Ishikawa (cell line): Measurements from ENCODE around the gene C19orf73.

Source experiments
- EP300 ChIP-seq: IDR thresholded peaks from 2 replicates; pipeline ENCODE4 v1.6.1; 2012; ENCODE audit warnings: borderline replicate concordance
- RAD21 ChIP-seq: IDR thresholded peaks from 2 replicates; pipeline ENCODE4 v1.6.1; 2012; ENCODE audit warnings: low read depth
- TEAD4 ChIP-seq: IDR thresholded peaks from 2 replicates; pipeline ENCODE4 v1.6.1; 2012
- TF ChIP-seq, protein P1 (sequence below): IDR thresholded peaks from 2 replicates; pipeline ENCODE4 v1.6.1; 2012
- TF ChIP-seq, protein P2 (sequence below): IDR thresholded peaks from 2 replicates; pipeline ENCODE4 v1.6.1; 2012; ENCODE audit warnings: low read depth, mild to moderate bottlenecking

DNA sequence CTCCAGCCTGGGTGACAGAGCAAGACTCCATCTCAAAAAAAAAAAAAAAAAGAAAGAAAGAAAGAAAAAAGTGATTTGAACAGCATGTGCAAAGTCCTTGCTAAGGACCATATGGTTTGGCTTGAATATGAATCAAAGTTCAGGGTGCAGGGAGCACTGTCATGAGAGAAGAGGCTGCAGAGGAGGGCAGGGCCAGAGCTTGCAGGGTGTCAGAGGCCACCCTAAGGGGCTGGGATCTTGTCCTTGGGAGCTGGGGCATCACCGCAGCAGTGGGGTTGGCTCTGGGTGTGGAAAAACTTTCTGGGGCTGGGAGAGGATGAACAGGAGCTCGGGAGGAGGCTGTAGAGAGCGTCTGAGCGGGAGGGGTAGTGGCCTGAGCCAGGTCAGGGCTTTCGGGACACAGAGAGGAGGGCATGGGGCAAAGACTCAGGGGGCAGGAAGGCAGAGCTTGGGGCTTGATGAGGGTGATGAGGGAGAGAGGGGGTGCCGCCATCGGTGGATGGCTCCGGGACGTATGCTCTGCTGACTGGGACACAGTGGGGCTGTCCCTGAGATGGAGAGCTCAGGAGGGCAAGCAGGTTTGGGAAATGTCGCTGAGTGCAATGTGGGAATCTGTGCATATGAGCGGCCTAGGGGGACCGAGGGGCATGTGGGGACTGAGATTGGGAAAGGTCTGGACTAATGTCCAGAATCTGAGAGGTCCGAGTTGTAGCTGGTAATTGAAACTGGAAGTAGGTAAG, 41.7 kb upstream of the C19orf73 start:
- TF ChIP-seq, protein P1, sequence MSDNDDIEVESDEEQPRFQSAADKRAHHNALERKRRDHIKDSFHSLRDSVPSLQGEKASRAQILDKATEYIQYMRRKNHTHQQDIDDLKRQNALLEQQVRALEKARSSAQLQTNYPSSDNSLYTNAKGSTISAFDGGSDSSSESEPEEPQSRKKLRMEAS, result no peak
- TF ChIP-seq, protein P2, sequence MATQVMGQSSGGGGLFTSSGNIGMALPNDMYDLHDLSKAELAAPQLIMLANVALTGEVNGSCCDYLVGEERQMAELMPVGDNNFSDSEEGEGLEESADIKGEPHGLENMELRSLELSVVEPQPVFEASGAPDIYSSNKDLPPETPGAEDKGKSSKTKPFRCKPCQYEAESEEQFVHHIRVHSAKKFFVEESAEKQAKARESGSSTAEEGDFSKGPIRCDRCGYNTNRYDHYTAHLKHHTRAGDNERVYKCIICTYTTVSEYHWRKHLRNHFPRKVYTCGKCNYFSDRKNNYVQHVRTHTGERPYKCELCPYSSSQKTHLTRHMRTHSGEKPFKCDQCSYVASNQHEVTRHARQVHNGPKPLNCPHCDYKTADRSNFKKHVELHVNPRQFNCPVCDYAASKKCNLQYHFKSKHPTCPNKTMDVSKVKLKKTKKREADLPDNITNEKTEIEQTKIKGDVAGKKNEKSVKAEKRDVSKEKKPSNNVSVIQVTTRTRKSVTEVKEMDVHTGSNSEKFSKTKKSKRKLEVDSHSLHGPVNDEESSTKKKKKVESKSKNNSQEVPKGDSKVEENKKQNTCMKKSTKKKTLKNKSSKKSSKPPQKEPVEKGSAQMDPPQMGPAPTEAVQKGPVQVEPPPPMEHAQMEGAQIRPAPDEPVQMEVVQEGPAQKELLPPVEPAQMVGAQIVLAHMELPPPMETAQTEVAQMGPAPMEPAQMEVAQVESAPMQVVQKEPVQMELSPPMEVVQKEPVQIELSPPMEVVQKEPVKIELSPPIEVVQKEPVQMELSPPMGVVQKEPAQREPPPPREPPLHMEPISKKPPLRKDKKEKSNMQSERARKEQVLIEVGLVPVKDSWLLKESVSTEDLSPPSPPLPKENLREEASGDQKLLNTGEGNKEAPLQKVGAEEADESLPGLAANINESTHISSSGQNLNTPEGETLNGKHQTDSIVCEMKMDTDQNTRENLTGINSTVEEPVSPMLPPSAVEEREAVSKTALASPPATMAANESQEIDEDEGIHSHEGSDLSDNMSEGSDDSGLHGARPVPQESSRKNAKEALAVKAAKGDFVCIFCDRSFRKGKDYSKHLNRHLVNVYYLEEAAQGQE, result no peak
- TF ChIP-seq EP300, result no peak
- no peak for TF ChIP-seq TEAD4
- TF ChIP-seq RAD21, result no peak
